Immature natural killer cell (primary cell): Measurements from ENCODE around the gene CMAS. TPM values are rescaled to one million over a fixed set of nuclear protein-coding genes. Genes with fewer than 3 reads are reported as not detected.
"Not testable (repeated sequence)": the region's sequence is repeated elsewhere in the genome, so short reads cannot be mapped to it uniquely, and the experiment has no call there.

Experiments
- DNase-seq, 3 donors: peaks; one replicate each; pipeline ENCODE4 v3.0.0; 2022; ENCODE audit warnings: mixed read lengths in 1 of 3
- H3K27ac Mint-ChIP-seq, 6 donors: one replicate each; pipeline ENCODE4 v1.8.0; 2020; ENCODE audit warnings: mixed read lengths in 6 of 6, mild to moderate bottlenecking in 5 of 6, inconsistent platforms in 4 of 6, moderate library complexity in 3 of 6
- H3K27me3 Mint-ChIP-seq, 3 donors: one replicate each; pipeline ENCODE4 v1.8.0; 2020 to 2021; ENCODE audit warnings: low read depth in 3 of 3, mild to moderate bottlenecking in 3 of 3, mixed read lengths in 3 of 3, moderate library complexity in 3 of 3, inconsistent platforms in 1 of 3
- H3K36me3 Mint-ChIP-seq, 3 donors: one replicate each; pipeline ENCODE4 v1.8.0; 2020; ENCODE audit warnings: mixed read lengths in 3 of 3, inconsistent platforms in 2 of 3, mild to moderate bottlenecking in 2 of 3
- H3K4me1 Mint-ChIP-seq, 2 donors: one replicate each; pipeline ENCODE4 v1.8.0; 2020; ENCODE audit warnings: inconsistent platforms in 2 of 2, mild to moderate bottlenecking in 2 of 2, mixed read lengths in 2 of 2, moderate library complexity in 1 of 2
- H3K4me3 Mint-ChIP-seq, 5 donors: one replicate each; pipeline ENCODE4 v1.8.0; 2020; ENCODE audit warnings: mild to moderate bottlenecking in 5 of 5, mixed read lengths in 5 of 5, inconsistent platforms in 3 of 5, moderate library complexity in 3 of 5
- H3K9me3 Mint-ChIP-seq, 6 donors: one replicate each; pipeline ENCODE4 v1.8.0; 2020; ENCODE audit warnings: mild to moderate bottlenecking in 6 of 6, mixed read lengths in 6 of 6, inconsistent platforms in 4 of 6, moderate library complexity in 3 of 6
- polyA plus RNA-seq, 3 donors: library from polyadenylated mRNA; unstranded; fragments of 300-500 nt; fragmentation: Illumina TruSeq; gene quantifications; one replicate each; pipeline ENCODE4 v1.2.3, GENCODE V29; 2021

Gene CMAS
- polyA plus RNA-seq = 10 to 100 TPM; 30.4 to 40.3 (median 31.6) TPM

DNA sequence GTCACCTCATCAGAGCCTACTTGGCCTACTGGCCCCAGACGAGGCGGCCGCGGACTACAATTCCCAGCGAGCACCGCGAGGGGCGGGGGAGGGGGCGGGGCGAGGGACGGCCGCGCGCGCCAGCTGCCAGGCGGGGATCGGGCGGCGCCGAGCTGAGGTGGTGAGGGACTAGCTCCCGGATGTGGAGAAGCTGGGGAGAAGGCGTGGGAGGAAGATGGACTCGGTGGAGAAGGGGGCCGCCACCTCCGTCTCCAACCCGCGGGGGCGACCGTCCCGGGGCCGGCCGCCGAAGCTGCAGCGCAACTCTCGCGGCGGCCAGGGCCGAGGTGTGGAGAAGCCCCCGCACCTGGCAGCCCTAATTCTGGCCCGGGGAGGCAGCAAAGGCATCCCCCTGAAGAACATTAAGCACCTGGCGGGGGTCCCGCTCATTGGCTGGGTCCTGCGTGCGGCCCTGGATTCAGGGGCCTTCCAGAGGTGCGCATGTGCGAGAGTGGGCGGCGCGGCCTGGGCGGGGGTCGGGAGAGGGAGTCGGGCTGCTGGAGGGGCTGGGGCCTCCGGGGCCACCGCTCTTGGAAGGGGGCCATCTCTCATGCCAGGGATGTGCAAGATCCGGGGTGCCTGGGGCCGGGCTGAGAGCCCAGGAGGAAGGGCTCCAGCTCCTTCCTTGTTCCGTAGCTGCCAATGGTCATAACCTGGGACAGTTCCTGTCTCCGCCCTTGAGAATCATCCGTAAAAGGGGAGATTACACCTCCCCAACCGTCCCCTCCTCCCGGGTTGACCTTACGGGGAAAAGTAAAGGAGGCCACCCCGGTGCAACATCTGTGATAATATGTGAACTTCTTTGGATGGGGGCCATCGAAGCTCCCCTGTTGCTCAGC, at the start of gene CMAS:
CMAS (plus strand) TSS at position 129 of the 878 bp plus-strand sequence; CDS start at position 215, 86 bp downstream.
- H3K4me1 Mint-ChIP-seq = peaks cover 17 to 38% of the 10 kb centered on the region in 2 donors
- H3K9me3 Mint-ChIP-seq = no peaks in the 10 kb centered on the region
- peak; percentile 60 to 65 (median 64) for DNase-seq
- peaks cover 0 to 6% (median 4%) of the 10 kb centered on the region in 3 donors for H3K27me3 Mint-ChIP-seq
- H3K27ac Mint-ChIP-seq = peak within 1 kb of the TSS; percentile 71 to 91 (median 82)
- H3K4me3 Mint-ChIP-seq = peak within 1 kb of the TSS; percentile 90 to 95 (median 95)
- peaks cover 0 to 2% (median under 1%) of the 10 kb centered on the region in 3 donors for H3K36me3 Mint-ChIP-seq

DNA sequence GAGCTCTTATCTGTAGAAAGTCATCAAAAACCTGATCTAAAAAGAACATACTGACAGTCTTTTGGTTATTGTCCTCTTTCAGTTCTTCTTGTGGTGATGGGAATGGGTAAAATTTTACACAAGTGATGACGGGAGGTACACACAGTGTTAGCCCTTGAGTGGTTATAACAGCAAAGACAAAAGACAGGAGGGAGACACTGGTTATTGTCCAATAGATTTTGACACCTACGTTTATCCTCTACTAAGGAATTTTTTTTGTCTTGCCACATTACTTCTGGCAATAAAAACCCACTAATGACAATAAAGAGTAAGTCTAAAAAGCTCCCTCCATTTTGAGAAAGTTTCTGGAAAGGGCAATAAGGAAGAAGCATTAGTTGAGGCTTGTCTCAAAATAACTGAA, 47.7 kb upstream of the CMAS start:
- peaks cover 0 to 5% (median 0%) of the 10 kb centered on the region in 3 donors for H3K27me3 Mint-ChIP-seq
- DNase-seq = no peak

DNA sequence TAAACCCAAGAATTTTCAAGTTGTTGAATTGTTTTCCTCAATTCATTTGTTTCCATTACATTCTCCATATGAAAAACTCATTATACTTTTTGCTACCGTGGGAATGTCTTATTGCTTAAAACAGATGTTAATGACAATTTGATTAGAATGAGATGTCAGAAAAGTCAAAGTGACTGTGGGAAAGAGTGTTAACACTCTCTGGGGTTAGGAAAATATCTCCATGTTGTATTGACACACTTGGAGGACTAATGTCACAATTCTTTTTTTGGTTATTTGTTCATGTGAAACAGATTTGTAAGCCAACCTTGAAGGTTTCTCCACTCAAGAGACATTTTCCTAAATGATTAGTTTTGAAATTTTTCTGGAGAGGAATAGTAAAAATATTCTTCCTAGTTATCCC, 47.2 kb upstream of the CMAS start:
- H3K9me3 Mint-ChIP-seq = peaks cover 0 to 3% (median 0%) of the 10 kb centered on the region in 6 donors
- no peak for DNase-seq
- H3K27me3 Mint-ChIP-seq = peaks cover 0 to 5% (median 0%) of the 10 kb centered on the region in 3 donors
- H3K4me3 Mint-ChIP-seq = no peak overlapping the region
- peaks cover 6 to 9% of the 10 kb centered on the region in 2 donors for H3K4me1 Mint-ChIP-seq
- H3K36me3 Mint-ChIP-seq = no peaks in the 10 kb centered on the region
- no peak overlapping the region for H3K27ac Mint-ChIP-seq

More for the DNA sequence above, 47.7 kb upstream of the CMAS start:
- Mint-ChIP-seq H3K9me3 (peaks cover 0 to 3% (median 0%) of the 10 kb centered on the region in 6 donors), H3K27ac (no peak overlapping the region), H3K4me1 (peaks cover 6 to 9% of the 10 kb centered on the region in 2 donors), H3K4me3 (no peak overlapping the region), H3K36me3 (no peaks in the 10 kb centered on the region)

DNA sequence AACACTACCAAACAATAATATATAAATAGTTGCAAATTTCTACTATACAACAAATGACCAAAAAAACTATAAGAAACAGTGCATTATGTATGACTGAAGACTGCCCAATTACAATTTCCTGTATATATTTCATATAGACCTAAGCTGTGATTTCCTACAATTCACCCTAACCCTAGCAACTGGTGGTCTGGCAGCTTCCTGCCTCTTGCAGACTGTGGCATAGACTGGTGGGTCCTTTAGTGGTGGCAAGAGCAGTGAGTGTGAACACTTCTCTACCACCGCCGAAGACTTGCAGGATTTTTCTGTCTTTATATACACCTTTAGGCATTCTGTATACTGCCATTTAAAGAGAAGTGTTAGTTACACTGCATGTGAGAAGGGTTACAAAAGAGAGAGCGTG, 43.6 kb upstream of the CMAS start:
- H3K4me1 Mint-ChIP-seq = peaks cover 6 to 9% of the 10 kb centered on the region in 2 donors
- H3K4me3 Mint-ChIP-seq = no peak overlapping the region
- no peak for DNase-seq
- peaks cover 0 to under 1% (median 0%) of the 10 kb centered on the region in 6 donors for H3K9me3 Mint-ChIP-seq
- no peak overlapping the region for H3K27ac Mint-ChIP-seq
- peaks cover 0 to 3% (median 0%) of the 10 kb centered on the region in 3 donors for H3K27me3 Mint-ChIP-seq
- no peaks in the 10 kb centered on the region for H3K36me3 Mint-ChIP-seq

DNA sequence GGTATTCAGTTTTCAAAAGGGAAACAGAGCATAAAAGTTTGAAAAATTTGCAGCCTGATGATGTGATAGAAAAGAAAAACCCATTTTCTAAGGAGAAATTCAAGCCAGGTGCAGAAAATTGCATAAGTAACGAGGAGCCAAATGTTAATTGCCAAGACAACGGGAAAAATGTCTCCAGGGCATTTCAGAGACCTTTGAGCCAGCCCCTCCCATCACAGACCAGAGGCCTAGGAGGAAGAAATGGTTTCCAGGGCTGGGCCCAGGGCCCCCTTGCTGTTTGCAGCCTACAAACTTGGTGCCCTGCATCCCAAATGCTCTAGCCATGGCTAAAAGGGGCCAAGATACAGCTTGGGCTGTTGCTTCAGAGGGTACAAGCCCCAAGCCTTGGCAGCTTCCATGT, 38.2 kb upstream of the CMAS start:
- not testable (repeated sequence) for H3K36me3 Mint-ChIP-seq, H3K27ac Mint-ChIP-seq, DNase-seq, H3K27me3 Mint-ChIP-seq, H3K9me3 Mint-ChIP-seq, H3K4me1 Mint-ChIP-seq, H3K4me3 Mint-ChIP-seq

DNA sequence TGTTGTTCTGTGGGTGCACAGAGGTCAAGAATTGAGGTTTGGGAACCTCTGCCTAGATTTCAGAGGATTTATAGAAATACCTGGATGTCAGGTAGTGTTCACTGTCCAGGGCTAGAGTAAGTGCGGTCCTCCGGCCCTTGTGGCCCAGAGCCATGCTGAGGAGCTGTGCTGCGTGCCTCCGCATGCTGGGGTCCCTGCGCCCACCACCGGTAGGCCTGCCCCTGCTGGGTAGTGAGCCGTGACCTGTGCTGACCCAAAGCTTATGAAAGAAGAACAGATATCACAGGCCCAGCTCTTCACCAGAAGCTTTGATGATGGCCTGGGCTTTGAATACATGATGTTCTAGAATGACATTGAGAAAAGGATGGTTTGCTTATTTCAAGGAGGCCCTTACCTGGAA, 37.8 kb upstream of the CMAS start:
- Mint-ChIP-seq H3K9me3 (peaks cover 0 to 2% (median 0%) of the 10 kb centered on the region in 6 donors), H3K27me3 (peaks cover 2 to 10% (median 3%) of the 10 kb centered on the region in 3 donors), H3K36me3 (no peaks in the 10 kb centered on the region), H3K27ac (peak overlapping the region in 1 of 6 donors; percentile 20), H3K4me1 (no peaks in the 10 kb centered on the region), H3K4me3 (no peak overlapping the region)
- no peak for DNase-seq

DNA sequence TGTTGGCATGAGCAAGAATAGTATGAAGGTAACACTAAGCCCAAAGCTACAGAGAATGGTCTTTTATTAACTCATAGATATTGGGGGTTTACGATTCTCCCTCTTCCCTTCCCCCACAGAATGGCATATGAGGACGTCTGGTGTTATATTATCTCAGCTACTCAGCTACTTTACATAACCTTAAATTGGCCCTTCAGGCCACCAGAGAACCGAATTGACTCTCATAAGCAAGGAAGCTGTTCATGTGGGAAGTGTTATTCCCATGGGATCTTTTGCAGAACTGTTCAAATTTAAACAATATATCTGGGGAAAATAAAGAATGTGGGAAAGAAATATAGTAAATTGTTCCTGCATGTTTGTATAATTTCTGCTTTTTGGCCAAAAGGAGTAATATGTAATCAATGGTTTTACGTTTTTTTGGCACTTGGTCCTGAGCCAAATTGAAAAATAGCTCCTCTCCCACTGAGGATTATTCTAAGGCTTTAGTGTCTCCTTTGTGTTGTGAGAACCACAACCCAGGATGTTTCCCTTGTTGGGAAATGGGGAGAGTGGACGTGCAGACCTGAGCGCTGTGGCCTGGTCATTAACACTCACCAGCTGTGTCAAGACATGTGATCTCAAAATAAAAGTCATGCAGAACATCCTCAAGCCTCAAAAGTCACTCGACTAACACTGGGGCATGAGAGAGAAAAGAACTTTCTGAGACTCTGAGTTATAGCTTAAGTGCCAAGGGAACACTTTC, 31.8 kb upstream of the CMAS start:
- peaks cover 0 to 8% (median 4%) of the 10 kb centered on the region in 3 donors for H3K27me3 Mint-ChIP-seq
- DNase-seq = no peak
- H3K36me3 Mint-ChIP-seq = no peaks in the 10 kb centered on the region
- no peaks in the 10 kb centered on the region for H3K4me1 Mint-ChIP-seq
- H3K4me3 Mint-ChIP-seq = no peak overlapping the region
- H3K9me3 Mint-ChIP-seq = peaks cover 0 to 2% (median 0%) of the 10 kb centered on the region in 6 donors
- no peak overlapping the region for H3K27ac Mint-ChIP-seq

DNA sequence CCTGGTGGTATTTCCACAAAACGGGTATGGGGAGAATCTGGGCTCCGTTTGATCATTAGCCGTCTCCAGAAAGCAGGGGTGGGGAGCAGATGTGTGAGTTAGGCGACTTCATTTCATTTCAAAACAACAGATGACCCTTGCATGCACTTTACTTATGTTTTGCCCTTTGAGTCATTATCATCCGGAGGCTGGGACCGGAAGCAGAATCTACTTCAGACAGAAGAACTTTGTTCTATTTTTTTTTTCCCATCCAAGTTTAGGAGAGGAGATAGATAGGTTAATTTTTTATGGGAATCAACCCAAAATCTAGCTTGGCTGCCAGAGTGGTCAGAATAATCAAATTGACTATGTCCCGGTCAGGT, 31.3 kb upstream of the CMAS start:
- H3K27ac Mint-ChIP-seq = no peak overlapping the region
- no peak overlapping the region for H3K4me3 Mint-ChIP-seq
- DNase-seq = no peak
- H3K4me1 Mint-ChIP-seq = no peaks in the 10 kb centered on the region
- peaks cover 0 to 3% (median 0%) of the 10 kb centered on the region in 6 donors for H3K9me3 Mint-ChIP-seq
- H3K36me3 Mint-ChIP-seq = no peaks in the 10 kb centered on the region
- H3K27me3 Mint-ChIP-seq = peaks cover 0 to 11% (median 6%) of the 10 kb centered on the region in 3 donors

DNA sequence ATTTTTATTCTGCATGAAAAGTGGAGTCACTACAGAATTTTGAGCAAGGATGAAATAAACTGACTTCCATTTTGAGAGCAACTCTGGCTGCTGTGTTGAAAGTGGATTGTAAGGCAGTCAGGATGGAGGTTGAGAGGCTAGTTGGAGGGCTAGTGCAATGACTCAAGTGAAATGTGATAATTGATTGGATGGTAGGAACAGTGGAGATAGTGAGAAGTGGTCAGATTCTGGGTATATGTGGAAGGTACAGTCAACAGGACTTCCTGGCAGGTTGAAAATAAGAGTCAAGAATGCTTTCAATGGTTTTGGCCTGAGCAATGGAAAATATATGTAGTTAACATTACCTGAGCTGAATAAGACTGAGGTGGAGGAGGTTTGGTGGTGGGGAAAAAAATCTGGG, 29.0 kb upstream of the CMAS start:
- peaks cover 1 to 9% (median 3%) of the 10 kb centered on the region in 3 donors for H3K27me3 Mint-ChIP-seq
- no peaks in the 10 kb centered on the region for H3K4me1 Mint-ChIP-seq
- peaks cover 0 to 3% (median 0%) of the 10 kb centered on the region in 6 donors for H3K9me3 Mint-ChIP-seq
- no peaks in the 10 kb centered on the region for H3K36me3 Mint-ChIP-seq
- H3K27ac Mint-ChIP-seq = no peak overlapping the region
- no peak for DNase-seq
- no peak overlapping the region for H3K4me3 Mint-ChIP-seq

DNA sequence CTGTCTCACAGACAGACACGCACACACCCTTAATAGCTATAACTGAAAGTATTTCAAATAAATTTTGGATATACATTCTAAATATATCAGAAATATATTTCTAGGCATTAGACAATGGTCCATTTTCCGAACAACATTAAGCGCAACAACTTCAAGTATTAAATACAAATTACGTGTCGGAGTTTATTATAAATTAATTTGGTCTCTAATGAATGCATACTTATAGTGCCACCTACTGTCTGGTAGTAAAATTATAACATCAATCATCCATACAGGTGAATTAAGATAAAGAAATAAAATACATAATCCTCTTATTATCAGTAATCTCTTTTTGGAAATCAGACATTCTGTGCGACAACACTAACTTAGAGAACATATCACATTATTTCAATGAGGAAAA, 27.2 kb upstream of the CMAS start:
- peaks cover 1 to 9% (median 3%) of the 10 kb centered on the region in 3 donors for H3K27me3 Mint-ChIP-seq

DNA sequence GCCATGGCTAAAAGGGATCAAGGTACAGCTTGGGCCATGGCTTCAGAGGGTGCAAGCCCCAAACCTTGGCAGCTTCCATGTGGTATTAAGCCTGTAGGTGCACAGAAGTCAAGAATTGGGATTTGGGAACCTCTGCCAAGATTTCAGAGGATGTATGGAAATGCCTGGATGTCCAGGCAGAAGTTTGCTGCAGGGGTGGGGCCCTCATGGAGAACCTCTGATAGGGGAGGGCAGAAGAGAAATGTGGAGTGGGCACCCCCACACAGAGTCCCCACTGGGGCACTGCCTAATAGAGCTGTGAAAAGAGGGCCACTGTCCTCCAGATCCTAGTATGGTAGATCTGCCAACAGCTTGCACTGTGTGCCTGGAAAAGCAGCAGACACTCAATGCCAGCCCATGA, 22.5 kb upstream of the CMAS start:
- H3K9me3 Mint-ChIP-seq, H3K4me1 Mint-ChIP-seq, H3K27ac Mint-ChIP-seq, H3K27me3 Mint-ChIP-seq, DNase-seq, H3K36me3 Mint-ChIP-seq, H3K4me3 Mint-ChIP-seq: not testable (repeated sequence)

More for the DNA sequence above, 27.2 kb upstream of the CMAS start:
- Mint-ChIP-seq H3K36me3 (no peaks in the 10 kb centered on the region), H3K4me3 (no peak overlapping the region), H3K9me3 (peaks cover 0 to 3% (median 0%) of the 10 kb centered on the region in 6 donors), H3K4me1 (no peaks in the 10 kb centered on the region), H3K27ac (no peak overlapping the region)
- no peak for DNase-seq

DNA sequence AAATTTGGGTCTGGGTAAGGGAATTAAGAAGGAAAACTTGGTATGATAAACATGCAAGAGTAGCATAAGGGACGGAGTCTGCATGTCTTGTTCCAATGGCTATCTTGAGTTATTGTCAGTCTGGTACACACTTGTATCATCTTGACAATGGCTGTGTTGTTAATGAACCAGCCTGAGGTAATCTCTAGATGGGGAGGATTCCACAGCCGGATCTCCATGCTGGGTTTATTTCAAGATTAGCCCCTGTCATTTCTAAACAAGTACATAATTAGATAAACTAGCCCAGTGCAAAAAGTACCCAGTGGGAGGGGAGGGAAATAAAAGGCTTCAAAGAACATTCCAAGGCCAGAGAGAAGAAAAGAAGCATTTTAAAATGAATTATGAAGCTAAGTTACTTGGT, 16.5 kb upstream of the CMAS start:
- Mint-ChIP-seq H3K4me1 (no peaks in the 10 kb centered on the region), H3K27me3 (peaks cover 2 to 5% (median 3%) of the 10 kb centered on the region in 3 donors), H3K36me3 (no peaks in the 10 kb centered on the region), H3K4me3 (no peak overlapping the region), H3K27ac (no peak overlapping the region), H3K9me3 (no peaks in the 10 kb centered on the region)
- DNase-seq = no peak

DNA sequence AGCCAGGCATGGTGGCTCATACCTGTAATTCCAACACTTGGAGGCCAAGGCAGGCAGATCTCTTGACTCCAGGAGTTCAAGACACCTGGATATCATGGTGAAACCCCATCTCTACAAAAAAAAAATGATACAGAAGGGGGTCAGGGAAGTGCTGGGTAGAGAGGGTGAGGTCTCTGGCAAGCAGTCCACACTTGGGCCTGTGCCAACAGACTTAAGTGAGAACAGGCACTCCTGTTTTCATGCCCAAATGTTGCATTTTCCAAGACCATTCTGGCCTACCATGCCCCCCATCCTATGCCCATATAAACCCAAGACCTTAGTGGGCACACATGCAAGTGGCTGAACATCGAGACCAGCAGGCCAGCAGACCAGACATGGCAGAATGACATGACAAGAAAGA, 16.0 kb upstream of the CMAS start:
- no peaks in the 10 kb centered on the region for H3K36me3 Mint-ChIP-seq
- H3K27ac Mint-ChIP-seq = no peak overlapping the region
- H3K4me3 Mint-ChIP-seq = no peak overlapping the region
- H3K4me1 Mint-ChIP-seq = no peaks in the 10 kb centered on the region
- no peak for DNase-seq
- H3K9me3 Mint-ChIP-seq = no peaks in the 10 kb centered on the region
- peaks cover 0 to 4% (median 2%) of the 10 kb centered on the region in 3 donors for H3K27me3 Mint-ChIP-seq

DNA sequence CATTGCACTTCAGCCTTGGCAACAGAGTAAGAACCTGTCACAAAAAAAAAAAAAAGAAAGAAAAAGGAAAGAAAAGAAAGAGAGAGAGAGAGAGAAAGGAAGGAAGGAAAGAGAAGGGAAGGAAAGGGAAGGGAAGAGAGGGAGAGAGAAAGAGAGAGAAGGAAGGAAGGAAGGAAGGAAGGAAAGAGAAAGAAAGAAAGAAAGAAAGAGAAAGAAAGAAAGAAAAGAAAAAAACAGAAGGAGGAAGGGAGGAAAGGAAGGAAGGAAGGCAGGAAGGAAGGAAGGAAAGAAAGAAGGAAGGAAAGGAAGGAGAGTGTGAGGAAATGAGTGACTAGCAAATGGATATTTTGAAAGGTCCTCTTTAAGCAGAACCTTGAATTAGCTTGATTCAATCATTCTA, 13.3 kb upstream of the CMAS start:
- H3K27ac Mint-ChIP-seq = no peak overlapping the region
- H3K4me3 Mint-ChIP-seq = no peak overlapping the region
- no peaks in the 10 kb centered on the region for H3K27me3 Mint-ChIP-seq
- no peaks in the 10 kb centered on the region for H3K36me3 Mint-ChIP-seq
- no peaks in the 10 kb centered on the region for H3K9me3 Mint-ChIP-seq
- DNase-seq = no peak
- no peaks in the 10 kb centered on the region for H3K4me1 Mint-ChIP-seq
